Tibial artery (tissue), 4 donors: Measurements from ENCODE around the gene TEDC2.

ENCODE experiments used
- DNase-seq, 2 donors: peaks; one replicate each; pipeline ENCODE4 v3.0.0-alpha.2; 2019
- H3K27ac ChIP-seq, 2 donors: fragments of 200-600 bp; sonication (generic) in 1 of 2; 1 replicate in 1 of 2; 2 replicates in 1 of 2; pipeline ENCODE4 v1.5.1; 2018 to 2019; ENCODE audit warnings: mild to moderate bottlenecking in 1 of 2
- H3K27me3 ChIP-seq, 2 donors: fragments of 200-600 bp; sonication (generic) in 1 of 2; one replicate each; pipeline versions ENCODE4 v1.5.1 to v1.6.0; 2016 to 2019
- H3K36me3 ChIP-seq, 3 donors: fragments of 200-600 bp; sonication (generic) in 2 of 3; one replicate each; pipeline ENCODE4 v1.5.1; 2016 to 2019; ENCODE audit warnings: mild to moderate bottlenecking in 2 of 3
- H3K4me1 ChIP-seq, 4 donors: fragments of 200-600 bp; sonication (generic) in 2 of 4; 1 replicate in 3 of 4; 2 replicates in 1 of 4; pipeline ENCODE4 v1.5.1; 2016 to 2019
- H3K4me3 ChIP-seq, 2 donors: fragments of 200-600 bp; sonication (generic) in 1 of 2; 1 replicate in 1 of 2; 2 replicates in 1 of 2; pipeline ENCODE4 v1.5.1; 2018 to 2019; ENCODE audit warnings: mild to moderate bottlenecking in 2 of 2
- H3K9me3 ChIP-seq, 3 donors: fragments of 200-600 bp; sonication (generic) in 1 of 3; one replicate each; pipeline ENCODE4 v1.5.1; 2016 to 2019
- CTCF ChIP-seq, 2 experiments: fragments of 200-600 bp in 1 of 2; fragments of 450-650 bp in 1 of 2; IDR thresholded peaks; one replicate each; pipeline ENCODE4 v1.5.1; 2017 to 2019; ENCODE audit warnings: antibody characterized with exemption in 2 of 2, mild to moderate bottlenecking in 1 of 2, moderate library complexity in 1 of 2
- intact Hi-C: fragments of 100-400 bp; cut with DNase I; formaldehyde crosslinking; loops from one replicate; pipeline ENCODE4 v1.15.0; 2023; ENCODE audit warnings: low total_unique reads

Gene TEDC2

GRCh38 chr16:2447920-2448583 is 11.9 kb upstream of the TEDC2 start:
- no peak for TF ChIP-seq CTCF (IDR thresholded peaks at IDR 0.05)
- H3K9me3 ChIP-seq: no peaks in the 10 kb centered on the region
- intact Hi-C loops: no loop called here
- no peak for DNase-seq
- no peak overlapping the region for H3K4me3 ChIP-seq
- H3K36me3 ChIP-seq: peaks cover 0 to 69% (median 4%) of the 10 kb centered on the region in 3 donors
- H3K4me1 ChIP-seq: no peaks in the 10 kb centered on the region
- no peak overlapping the region for H3K27ac ChIP-seq
- H3K27me3 ChIP-seq: no peaks in the 10 kb centered on the region

GRCh38 chr16:2449118-2449517 is 10.8 kb upstream of the TEDC2 start:
- Histone ChIP-seq H3K27me3 (no peaks in the 10 kb centered on the region), H3K4me3 (no peak overlapping the region), H3K36me3 (peaks cover 0 to 79% (median 4%) of the 10 kb centered on the region in 3 donors), H3K27ac (no peak overlapping the region), H3K4me1 (no peaks in the 10 kb centered on the region), H3K9me3 (no peaks in the 10 kb centered on the region)
- no peak for DNase-seq
- intact Hi-C loops: no loop called here
- no peak for TF ChIP-seq CTCF (IDR thresholded peaks at IDR 0.05)

GRCh38 chr16:2450535-2450934 is 9.4 kb upstream of the TEDC2 start:
- DNase-seq: no peak
- H3K4me3 ChIP-seq: no peak overlapping the region
- no peak for TF ChIP-seq CTCF (IDR thresholded peaks at IDR 0.05)
- H3K27ac ChIP-seq: no peak overlapping the region
- no peaks in the 10 kb centered on the region for H3K4me1 ChIP-seq
- intact Hi-C loops: no loop called here
- peaks cover 0 to 74% (median 4%) of the 10 kb centered on the region in 3 donors for H3K36me3 ChIP-seq
- H3K27me3 ChIP-seq: no peaks in the 10 kb centered on the region
- no peaks in the 10 kb centered on the region for H3K9me3 ChIP-seq

- no peak for TF ChIP-seq CTCF (IDR thresholded peaks at IDR 0.05)
- Histone ChIP-seq H3K27ac (no peak overlapping the region), H3K4me3 (no peak overlapping the region), H3K4me1 (no peaks in the 10 kb centered on the region), H3K9me3 (no peaks in the 10 kb centered on the region), H3K27me3 (no peaks in the 10 kb centered on the region), H3K36me3 (peaks cover 0 to 74% (median 1%) of the 10 kb centered on the region in 3 donors)
- no peak for DNase-seq
- intact Hi-C loops: no loop called here
These were observed 8.9 kb upstream of the TEDC2 start for GRCh38 chr16:2450975-2451381.

- H3K9me3 ChIP-seq: no peaks in the 10 kb centered on the region
- H3K27ac ChIP-seq: no peak overlapping the region
- no peak for TF ChIP-seq CTCF (IDR thresholded peaks at IDR 0.05)
- H3K4me3 ChIP-seq: no peak overlapping the region
- peaks cover 0 to 74% (median 0%) of the 10 kb centered on the region in 3 donors for H3K36me3 ChIP-seq
- intact Hi-C loops: no loop called here
- no peaks in the 10 kb centered on the region for H3K4me1 ChIP-seq
- no peaks in the 10 kb centered on the region for H3K27me3 ChIP-seq
- DNase-seq: no peak
These were observed 8.0 kb upstream of the TEDC2 start for GRCh38 chr16:2451851-2452320.
